Activated naive CD4-positive, alpha-beta T cell treated with anti-CD3 and anti-CD28 coated beads, Interleukin-2, amount 50 U/mL, for 72 hours (primary cell): ENCODE data around the gene SLC25A41. TPM values are rescaled to one million over a fixed set of nuclear protein-coding genes. Genes with fewer than 3 reads are reported as not detected.

Source experiments
- ATAC-seq, 2 donors: fragments of 150-1000 bp; cut with Tn5 transposase; 2 replicates each; pipeline ENCODE4 v1.10.0; 2021; ENCODE audit warnings: mild to moderate bottlenecking in 2 of 2, moderate library complexity in 2 of 2
- DNase-seq, 2 donors: peaks; one replicate each; pipeline ENCODE4 v3.0.0; 2021 to 2022; ENCODE audit warnings: low spot score in 2 of 2
- H3K27ac Mint-ChIP-seq, 2 donors: one replicate each; pipeline ENCODE4 v1.8.0; 2022; ENCODE audit warnings: mild to moderate bottlenecking in 2 of 2, mixed read lengths in 2 of 2
- H3K36me3 Mint-ChIP-seq, 2 donors: one replicate each; pipeline ENCODE4 v1.8.0; 2022; ENCODE audit warnings: mixed read lengths in 2 of 2
- H3K9me3 Mint-ChIP-seq, 2 donors: one replicate each; pipeline ENCODE4 v1.8.0; 2022; ENCODE audit warnings: mixed read lengths in 2 of 2
- total RNA-seq, 2 donors: library from RNA; stranded (reverse); gene quantifications; one replicate each; pipeline ENCODE4 v1.2.3, GENCODE V29; 2022

Gene SLC25A41
- total RNA-seq, 2 donors from 2014 or later = 0.14 TPM; not detected in 1

- DNase-seq = no peak
- ATAC-seq = no peak
- no peaks in the 10 kb centered on the region for H3K9me3 Mint-ChIP-seq
- peaks cover 0 to 6% of the 10 kb centered on the region in 2 donors for H3K36me3 Mint-ChIP-seq
- H3K27ac Mint-ChIP-seq = peak overlapping the region in 1 of 2 donors; percentile 55
These were observed 33.1 kb upstream of the SLC25A41 start for GRCh38 chr19:6466526-6467248.

DNA sequence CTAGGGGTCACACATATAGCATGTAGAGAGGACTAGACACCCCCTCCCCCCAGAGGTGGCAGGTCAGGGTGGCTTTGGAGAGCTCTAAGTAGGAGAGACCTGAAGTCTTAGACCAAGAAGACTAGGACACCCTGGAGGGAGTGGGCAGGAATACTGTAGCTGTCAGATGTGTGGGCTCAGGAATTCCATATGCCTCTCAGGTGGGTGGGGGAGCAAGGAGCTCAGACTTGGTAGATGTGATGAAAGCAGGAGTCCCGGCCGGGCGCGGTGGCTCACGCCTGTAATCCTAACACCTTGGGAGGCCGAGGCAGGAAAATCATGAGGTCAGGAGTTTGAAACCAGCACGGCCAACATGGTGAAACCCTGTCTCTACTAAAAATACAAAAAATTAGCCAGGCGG lies 32.1 kb upstream of the SLC25A41 start:
- peaks cover 0 to 6% of the 10 kb centered on the region in 2 donors for H3K36me3 Mint-ChIP-seq
- no peak for ATAC-seq
- DNase-seq = no peak
- H3K27ac Mint-ChIP-seq = no peak overlapping the region
- no peaks in the 10 kb centered on the region for H3K9me3 Mint-ChIP-seq

- Mint-ChIP-seq H3K27ac (peak overlapping the region in 1 of 2 donors; percentile 85), H3K9me3 (no peaks in the 10 kb centered on the region), H3K36me3 (peaks cover 0 to 10% of the 10 kb centered on the region in 2 donors)
- no peak for DNase-seq
- ATAC-seq = no peak
These were observed 31.4 kb upstream of the SLC25A41 start for GRCh38 chr19:6465006-6465405.

DNA sequence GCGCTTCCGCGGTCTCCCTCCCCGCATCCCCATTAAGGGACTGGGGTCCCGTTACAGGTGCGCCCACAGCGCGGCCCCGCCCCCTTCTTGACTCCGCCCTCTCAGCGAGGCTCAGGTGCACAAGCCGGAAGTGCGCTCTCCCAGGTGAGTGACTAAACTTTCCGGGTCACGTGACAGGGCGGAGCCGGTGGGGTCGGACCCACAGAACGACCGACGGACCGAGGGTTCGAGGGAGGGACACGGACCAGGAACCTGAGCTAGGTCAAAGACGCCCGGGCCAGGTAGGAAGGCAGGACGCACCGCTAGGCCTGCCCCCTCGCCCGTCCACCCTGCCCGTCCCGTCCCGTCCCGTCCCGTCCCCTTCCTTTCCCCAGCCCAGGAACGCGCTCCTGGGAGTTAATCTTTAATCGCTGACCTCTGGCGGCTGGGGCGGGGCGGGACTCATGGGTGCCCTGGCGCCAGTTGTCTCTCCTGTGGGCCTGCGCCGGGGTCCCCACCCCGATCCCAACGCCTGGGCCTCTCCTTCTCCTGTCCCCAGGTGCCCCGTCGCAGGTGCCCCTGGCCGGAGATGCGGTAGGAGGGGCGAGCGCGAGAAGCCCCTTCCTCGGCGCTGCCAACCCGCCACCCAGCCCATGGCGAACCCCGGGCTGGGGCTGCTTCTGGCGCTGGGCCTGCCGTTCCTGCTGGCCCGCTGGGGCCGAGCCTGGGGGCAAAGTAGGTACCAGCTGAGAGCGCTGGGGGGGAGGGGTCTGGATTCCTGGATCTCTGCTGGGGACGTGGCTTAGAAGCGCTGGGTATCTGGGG lies 30.7 kb upstream of the SLC25A41 start, which contains the start of gene CRB3:
TSS of gene CRB3 (plus strand) at position 202 of the 804 bp plus-strand sequence. CDS start at position 633, 431 bp downstream.
- ATAC-seq = no peak
- Mint-ChIP-seq H3K27ac (peak within 1 kb of the TSS in 1 of 2 donors; percentile 85), H3K36me3 (peaks cover 0 to 12% of the 10 kb centered on the region in 2 donors), H3K9me3 (no peaks in the 10 kb centered on the region)
- DNase-seq = no peak

DNA sequence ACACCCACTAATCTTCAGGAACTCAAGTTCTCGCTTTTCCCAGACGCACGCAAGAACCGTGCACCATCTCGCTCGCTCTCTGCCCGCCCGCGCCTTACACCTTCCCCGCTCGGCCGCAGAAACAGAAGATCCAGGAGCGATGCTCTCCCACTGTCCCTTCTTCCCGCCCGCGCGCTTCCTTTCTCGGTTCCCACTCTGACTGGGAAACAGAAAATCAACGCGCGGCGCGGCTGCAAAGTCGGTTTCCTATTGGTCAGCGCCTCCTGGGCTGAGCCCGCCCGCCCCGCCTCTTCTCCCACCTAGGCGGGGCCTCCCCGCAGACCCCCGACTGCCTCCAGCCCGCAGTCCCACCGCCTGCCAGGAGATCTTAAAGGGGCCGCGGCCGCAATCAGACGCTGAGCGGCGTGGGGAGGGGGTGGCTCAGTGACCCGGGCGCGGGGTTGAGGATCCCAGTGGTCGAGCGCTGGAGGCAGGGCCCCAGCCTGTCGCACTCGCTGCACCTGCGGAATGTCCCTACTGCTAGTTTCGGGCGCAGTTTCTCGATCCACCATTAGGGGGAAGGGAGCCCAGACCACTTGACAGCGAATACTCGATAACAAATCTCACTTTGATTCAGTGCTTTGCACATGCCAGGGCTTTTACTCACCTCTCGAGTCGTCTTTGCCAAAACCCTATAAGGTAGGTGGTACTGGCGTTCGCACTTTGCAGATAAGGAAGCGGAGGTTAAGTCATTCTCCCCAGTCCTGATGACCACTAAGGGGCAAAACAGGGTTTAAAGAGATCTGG lies 26.7 kb upstream of the SLC25A41 start:
- DNase-seq = peak; percentile 93 to 97
- peak; percentile 83 to 90 for ATAC-seq
- Mint-ChIP-seq H3K27ac (peak overlapping the region; percentile 47 to 96), H3K36me3 (peaks cover 9 to 18% of the 10 kb centered on the region in 2 donors), H3K9me3 (peaks cover 2% of the 10 kb centered on the region in 2 donors)

DNA sequence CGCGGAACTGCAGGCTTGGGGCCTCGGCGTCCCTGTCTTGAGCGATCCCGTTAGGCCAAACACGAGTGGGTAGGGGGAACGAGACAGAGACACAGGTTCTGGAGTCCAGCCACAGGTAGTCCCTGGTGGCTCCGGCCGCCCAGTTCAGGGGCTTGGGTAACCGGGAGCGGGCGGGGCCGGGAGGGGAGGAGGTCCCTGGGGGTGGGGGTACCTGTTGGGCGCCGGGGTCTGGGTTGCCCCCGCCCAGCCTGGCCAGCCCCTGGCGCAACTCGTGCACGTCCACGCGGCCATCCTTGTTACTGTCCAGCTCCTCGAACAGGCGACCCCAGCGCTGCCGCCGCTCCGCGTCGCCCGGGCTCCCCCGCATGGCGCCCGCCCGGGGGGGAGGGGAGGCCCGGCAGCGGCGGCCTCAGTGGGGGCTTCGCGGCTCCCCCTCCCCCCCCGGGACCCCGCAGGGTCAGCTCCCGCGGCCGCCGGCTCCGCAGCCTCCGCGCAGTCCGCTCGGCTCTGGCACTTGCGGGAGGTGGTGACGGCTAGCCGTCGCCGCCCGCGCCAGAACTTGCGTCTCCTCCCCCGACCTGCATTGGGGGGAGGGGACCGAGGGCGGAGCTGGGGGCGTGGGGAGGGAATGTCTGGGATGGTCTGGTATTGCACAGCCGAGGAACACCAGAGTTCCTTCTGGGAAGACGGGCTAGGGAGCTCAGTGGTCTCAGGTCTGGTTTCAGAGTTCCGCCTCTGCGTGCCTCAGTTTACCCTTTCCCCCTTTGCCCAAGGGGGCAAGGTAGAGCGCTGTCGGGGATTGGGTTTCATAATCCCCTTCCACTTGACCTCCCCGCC lies 25.9 kb upstream of the SLC25A41 start, which contains the start of gene SLC25A23:
TSS of gene SLC25A23 (minus strand) at position 531 of the 837 bp plus-strand sequence. CDS start at position 367, 164 bp downstream.
- H3K27ac Mint-ChIP-seq = peak within 1 kb of the TSS; percentile 47 to 96
- H3K36me3 Mint-ChIP-seq = peaks cover 17 to 26% of the 10 kb centered on the region in 2 donors
- DNase-seq = peak in 1 of 2 donors; percentile 71
- H3K9me3 Mint-ChIP-seq = peaks cover 4 to 10% of the 10 kb centered on the region in 2 donors
- peak in 1 of 2 donors; percentile 36 for ATAC-seq

GRCh38 chr19:6458695-6459261 lies 25.2 kb upstream of the SLC25A41 start:
- ATAC-seq (no peak), DNase-seq (no peak)
- peaks cover 23 to 33% of the 10 kb centered on the region in 2 donors for H3K36me3 Mint-ChIP-seq
- H3K27ac Mint-ChIP-seq = peak overlapping the region in 1 of 2 donors; percentile 91
- peaks cover 4 to 10% of the 10 kb centered on the region in 2 donors for H3K9me3 Mint-ChIP-seq

DNA sequence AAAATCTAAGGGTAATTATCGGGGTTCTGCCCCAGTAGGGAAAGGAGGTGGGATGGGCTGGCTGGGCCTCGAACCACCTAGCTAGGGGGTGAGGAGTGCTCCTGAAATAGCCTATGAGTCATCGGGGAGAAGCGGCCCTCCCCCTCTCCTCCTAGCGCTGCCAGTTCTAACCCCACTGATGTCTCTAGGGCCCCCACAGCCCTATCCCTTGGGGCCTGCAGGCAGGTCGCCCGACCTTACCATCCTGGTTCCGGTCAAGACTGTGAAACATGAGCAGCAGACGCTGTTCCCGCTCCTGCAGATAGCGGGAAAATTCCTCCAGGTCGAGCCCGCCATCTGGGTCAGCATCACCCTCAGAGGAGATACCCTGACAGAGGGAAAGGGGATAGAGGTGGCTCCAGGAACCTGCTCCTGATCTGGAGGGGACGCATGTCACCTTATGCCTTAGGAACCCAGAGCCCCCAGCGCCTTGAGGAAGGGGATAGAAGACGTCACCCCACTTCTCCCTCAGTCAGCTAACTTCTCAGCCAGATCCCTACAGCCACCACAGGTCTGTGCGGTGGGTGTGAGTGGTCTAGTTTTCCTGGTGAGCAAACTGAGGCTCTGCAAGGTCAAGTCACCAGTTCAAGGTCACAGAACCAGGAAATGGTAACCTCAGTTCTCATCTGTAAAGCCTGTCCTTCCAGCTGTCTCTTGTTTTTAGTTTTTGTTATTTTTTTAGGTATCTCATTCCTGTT lies 24.6 kb upstream of the SLC25A41 start:
- H3K9me3 Mint-ChIP-seq = peaks cover 4 to 13% of the 10 kb centered on the region in 2 donors
- peaks cover 23 to 38% of the 10 kb centered on the region in 2 donors for H3K36me3 Mint-ChIP-seq
- no peak overlapping the region for H3K27ac Mint-ChIP-seq
- no peak for DNase-seq
- no peak for ATAC-seq

GRCh38 chr19:6455924-6456323 lies 22.4 kb upstream of the SLC25A41 start:
- Mint-ChIP-seq H3K27ac (no peak overlapping the region), H3K36me3 (peaks cover 23 to 45% of the 10 kb centered on the region in 2 donors), H3K9me3 (peaks cover 8 to 13% of the 10 kb centered on the region in 2 donors)
- DNase-seq (no peak), ATAC-seq (no peak)

- ATAC-seq = no peak
- H3K27ac Mint-ChIP-seq = no peak overlapping the region
- peaks cover 8 to 13% of the 10 kb centered on the region in 2 donors for H3K9me3 Mint-ChIP-seq
- no peak for DNase-seq
- H3K36me3 Mint-ChIP-seq = peaks cover 23 to 39% of the 10 kb centered on the region in 2 donors
These were observed 20.5 kb upstream of the SLC25A41 start for GRCh38 chr19:6453951-6454565.

DNA sequence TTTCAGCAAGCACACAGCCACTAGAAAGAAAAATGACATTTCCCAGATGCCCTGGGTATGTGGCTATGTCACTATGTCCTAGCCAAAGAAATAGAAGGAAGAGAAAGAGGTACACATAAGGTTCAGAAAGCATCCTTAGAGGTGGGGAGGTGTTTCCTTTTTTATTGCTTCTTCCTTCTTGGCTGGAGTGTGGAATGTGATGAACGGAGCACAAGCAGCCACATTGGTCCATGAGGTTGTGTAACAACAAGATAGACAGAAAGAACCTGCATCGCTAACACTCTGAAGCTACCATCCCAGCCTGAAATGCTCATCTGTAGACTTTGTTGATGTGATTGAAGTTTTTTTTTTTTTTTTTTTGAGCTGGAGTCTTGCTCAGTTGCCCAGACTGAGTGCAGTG lies 19.3 kb upstream of the SLC25A41 start:
- peaks cover 23 to 39% of the 10 kb centered on the region in 2 donors for H3K36me3 Mint-ChIP-seq

GRCh38 chr19:6452223-6452614 lies 18.7 kb upstream of the SLC25A41 start:
- peaks cover 23 to 39% of the 10 kb centered on the region in 2 donors for H3K36me3 Mint-ChIP-seq
- DNase-seq (no peak), ATAC-seq (no peak)
- no peak overlapping the region for H3K27ac Mint-ChIP-seq
- peaks cover 8 to 13% of the 10 kb centered on the region in 2 donors for H3K9me3 Mint-ChIP-seq

More for the DNA sequence above, 19.3 kb upstream of the SLC25A41 start:
- ATAC-seq (no peak), DNase-seq (no peak)
- peaks cover 8 to 13% of the 10 kb centered on the region in 2 donors for H3K9me3 Mint-ChIP-seq
- no peak overlapping the region for H3K27ac Mint-ChIP-seq

- Mint-ChIP-seq H3K9me3 (peaks cover 10 to 13% of the 10 kb centered on the region in 2 donors), H3K27ac (no peak overlapping the region), H3K36me3 (peaks cover 25 to 40% of the 10 kb centered on the region in 2 donors)
- DNase-seq (no peak), ATAC-seq (no peak)
These were observed 18.1 kb upstream of the SLC25A41 start for GRCh38 chr19:6451583-6452222.

- H3K36me3 Mint-ChIP-seq = peaks cover 20 to 34% of the 10 kb centered on the region in 2 donors
- no peak for DNase-seq
- no peak for ATAC-seq
- H3K27ac Mint-ChIP-seq = no peak overlapping the region
- peaks cover 10 to 12% of the 10 kb centered on the region in 2 donors for H3K9me3 Mint-ChIP-seq
These were observed 16.6 kb upstream of the SLC25A41 start for GRCh38 chr19:6450166-6450565.
